HCT116 (cell line): ENCODE data around the gene GLP2R.

Experiments
- CEBPB ChIP-seq: IDR thresholded peaks from 2 replicates; pipeline ENCODE4 v1.6.1; 2012; ENCODE audit warnings: low read depth
- CTCF ChIP-seq, 3 experiments: fragments of 200-600 bp in 1 of 3; sonication (generic) in 1 of 3; IDR thresholded peaks in 2 of 3; conservative IDR thresholded peaks in 1 of 3; 2 replicates each; pipeline ENCODE4 v1.5.1; 2012 to 2017; ENCODE audit warnings: low read depth in 2 of 3, low read length in 2 of 3, antibody characterized with exemption in 1 of 3, borderline replicate concordance in 1 of 3, control low read depth in 1 of 3, mild to moderate bottlenecking in 1 of 3, mixed read lengths in 1 of 3, mixed run types in 1 of 3, moderate library complexity in 1 of 3; ENCODE audit not compliant: insufficient read depth in 1 of 3
- ELF1 ChIP-seq: IDR thresholded peaks from 2 replicates; pipeline ENCODE4 v1.6.1; 2012; ENCODE audit warnings: low read depth, borderline replicate concordance
- EZH2 ChIP-seq: fragments of 200-600 bp; sonication (generic); IDR thresholded peaks from 2 replicates; pipeline ENCODE4 v1.6.1; 2017; ENCODE audit warnings: antibody characterized with exemption, mixed run types
- EZH2phosphoT487 ChIP-seq: fragments of 200-600 bp; IDR thresholded peaks from 2 replicates; pipeline ENCODE4 v1.6.1; 2018; ENCODE audit warnings: antibody characterized with exemption, borderline replicate concordance
- POLR2A ChIP-seq: IDR thresholded peaks from 2 replicates; pipeline ENCODE4 v1.7.0; 2011; ENCODE audit warnings: borderline replicate concordance; ENCODE audit not compliant: insufficient read depth, insufficient read length; ENCODE audit errors: extremely low read depth
- RAD21 ChIP-seq: IDR thresholded peaks from 2 replicates; pipeline ENCODE4 v1.6.1; 2012; ENCODE audit warnings: low read depth, mild to moderate bottlenecking
- SIN3A ChIP-seq: IDR thresholded peaks from 2 replicates; pipeline ENCODE4 v1.6.1; 2012; ENCODE audit warnings: low read depth
- YY1 ChIP-seq: IDR thresholded peaks from 2 replicates; pipeline ENCODE4 v1.6.1; 2011; ENCODE audit warnings: low read length, low read depth, moderate library complexity, mild to moderate bottlenecking; ENCODE audit not compliant: insufficient replicate concordance; ENCODE audit errors: extremely low read depth
- ZBTB33 ChIP-seq: IDR thresholded peaks from 2 replicates; pipeline ENCODE4 v1.6.1; 2011; ENCODE audit warnings: mild to moderate bottlenecking, low read length, moderate library complexity; ENCODE audit not compliant: insufficient replicate concordance; ENCODE audit errors: extremely low read depth
- ZNF274 ChIP-seq: fragments of 200-500 bp; sonication (Bioruptor generic); IDR thresholded peaks from 2 replicates; pipeline ENCODE4 v1.6.1; 2014; ENCODE audit warnings: mild to moderate bottlenecking, low read depth, low read length, inconsistent platforms

- no peak for TF ChIP-seq POLR2A
- TF ChIP-seq EZH2: no peak
- no peak for TF ChIP-seq SIN3A
- TF ChIP-seq CTCF (IDR thresholded peaks at IDR 0.05 in 2 of 3, conservative IDR thresholded peaks at IDR 0.05 in 1 of 3; ENCODE audit: borderline replicate concordance in 1 of 3, insufficient read depth in 1 of 3, low read depth in 2 of 3, low read length in 2 of 3): no peak
- TF ChIP-seq YY1: no peak
- TF ChIP-seq EZH2phosphoT487: no peak
- no peak for TF ChIP-seq ELF1
- no peak for TF ChIP-seq ZNF274
- no peak for TF ChIP-seq RAD21
- TF ChIP-seq CEBPB: no peak
- no peak for TF ChIP-seq ZBTB33
Measured at GRCh38 chr17:9938764-9939163, 113.0 kb downstream of the GLP2R start.
